ENCODE measurements around the gene GPC3. TPM values are rescaled to one million over a fixed set of nuclear protein-coding genes. Genes with fewer than 3 reads are reported as not detected.
"Not testable (repeated sequence)": the region's sequence is repeated elsewhere in the genome, so short reads cannot be mapped to it uniquely, and the experiment has no call there.

Gene GPC3
- total RNA-seq, 4 donors from 2014 or later, result 1.2 to 13.3 (median 8.0) TPM

DNA sequence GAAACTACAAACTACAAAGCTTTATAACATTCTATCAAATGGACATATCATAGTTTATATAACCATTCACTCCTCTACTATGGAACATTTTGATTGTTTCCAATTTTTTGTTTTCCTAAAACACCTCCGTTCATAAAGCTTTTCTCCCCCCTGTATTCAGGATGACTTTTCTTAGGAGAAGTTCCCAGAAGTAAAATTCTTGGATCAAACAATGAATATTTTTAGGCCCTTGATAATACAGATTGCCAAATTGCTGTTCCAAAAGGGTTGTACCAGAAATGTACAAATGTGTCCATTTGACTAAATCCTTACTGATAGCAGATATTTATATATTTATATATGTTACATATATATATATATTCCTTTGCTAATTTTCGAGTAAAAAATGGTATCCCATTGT lies 77.8 kb downstream of the GPC3 start:
- intact Hi-C loops (cut with DNase I), result no loop called here
- DNase-seq (ENCODE audit: extremely low spot score), result no peak
- no peak for TF ChIP-seq POLR2A (IDR thresholded peaks at IDR 0.05; ENCODE audit: low read depth)
- Histone ChIP-seq H3K4me1 (no peaks in the 10 kb centered on the region), H3K27me3 (peaks cover 0 to 11% (median 0%) of the 10 kb centered on the region in 4 donors), H3K4me3 (no peak overlapping the region), H3K27ac (replicated peaks in 1 of 4) (no peak overlapping the region), H3K36me3 (no peaks in the 10 kb centered on the region), H3K9me3 (no peaks in the 10 kb centered on the region)
- 54% methylated on average over 2 of the region's 2 CpGs for WGBS

DNA sequence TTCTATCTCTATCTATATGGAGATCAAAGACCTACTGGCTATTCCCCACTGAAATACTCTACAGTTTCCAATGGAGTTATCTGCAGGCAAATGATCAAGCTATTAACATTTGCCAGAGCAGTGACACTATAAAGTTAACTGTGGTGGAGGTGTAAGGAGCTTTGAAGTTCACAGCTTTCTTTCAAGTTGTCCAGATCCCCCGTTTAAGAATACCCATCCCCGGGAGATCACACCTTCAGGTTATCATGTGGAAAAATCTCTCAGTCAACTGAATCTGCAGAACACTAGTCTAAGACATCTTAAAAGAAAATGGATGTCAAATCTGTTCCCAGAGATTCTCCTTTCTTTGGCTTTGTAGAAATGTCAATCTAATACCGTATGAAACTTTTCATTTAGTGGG lies 80.1 kb downstream of the GPC3 start:
- WGBS, result 83% methylated on average over 3 of the region's 3 CpGs
- DNase-seq (ENCODE audit: extremely low spot score), result no peak
- H3K27me3 ChIP-seq, result peaks cover 0 to 11% (median 0%) of the 10 kb centered on the region in 4 donors
- H3K36me3 ChIP-seq, result no peaks in the 10 kb centered on the region
- H3K4me3 ChIP-seq, result no peak overlapping the region
- TF ChIP-seq, protein P1, sequence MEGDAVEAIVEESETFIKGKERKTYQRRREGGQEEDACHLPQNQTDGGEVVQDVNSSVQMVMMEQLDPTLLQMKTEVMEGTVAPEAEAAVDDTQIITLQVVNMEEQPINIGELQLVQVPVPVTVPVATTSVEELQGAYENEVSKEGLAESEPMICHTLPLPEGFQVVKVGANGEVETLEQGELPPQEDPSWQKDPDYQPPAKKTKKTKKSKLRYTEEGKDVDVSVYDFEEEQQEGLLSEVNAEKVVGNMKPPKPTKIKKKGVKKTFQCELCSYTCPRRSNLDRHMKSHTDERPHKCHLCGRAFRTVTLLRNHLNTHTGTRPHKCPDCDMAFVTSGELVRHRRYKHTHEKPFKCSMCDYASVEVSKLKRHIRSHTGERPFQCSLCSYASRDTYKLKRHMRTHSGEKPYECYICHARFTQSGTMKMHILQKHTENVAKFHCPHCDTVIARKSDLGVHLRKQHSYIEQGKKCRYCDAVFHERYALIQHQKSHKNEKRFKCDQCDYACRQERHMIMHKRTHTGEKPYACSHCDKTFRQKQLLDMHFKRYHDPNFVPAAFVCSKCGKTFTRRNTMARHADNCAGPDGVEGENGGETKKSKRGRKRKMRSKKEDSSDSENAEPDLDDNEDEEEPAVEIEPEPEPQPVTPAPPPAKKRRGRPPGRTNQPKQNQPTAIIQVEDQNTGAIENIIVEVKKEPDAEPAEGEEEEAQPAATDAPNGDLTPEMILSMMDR (IDR thresholded peaks at IDR 0.05), result no peak
- no peak for TF ChIP-seq POLR2A (IDR thresholded peaks at IDR 0.05; ENCODE audit: low read depth)
- no peak for TF ChIP-seq EP300 (IDR thresholded peaks at IDR 0.05)
- no peak for TF ChIP-seq POLR2AphosphoS5 (IDR thresholded peaks at IDR 0.05)
- intact Hi-C loops (cut with DNase I), result no loop called here
- no peaks in the 10 kb centered on the region for H3K4me1 ChIP-seq
- H3K9me3 ChIP-seq, result no peaks in the 10 kb centered on the region
- no peak overlapping the region for H3K27ac ChIP-seq (replicated peaks in 1 of 4)

DNA sequence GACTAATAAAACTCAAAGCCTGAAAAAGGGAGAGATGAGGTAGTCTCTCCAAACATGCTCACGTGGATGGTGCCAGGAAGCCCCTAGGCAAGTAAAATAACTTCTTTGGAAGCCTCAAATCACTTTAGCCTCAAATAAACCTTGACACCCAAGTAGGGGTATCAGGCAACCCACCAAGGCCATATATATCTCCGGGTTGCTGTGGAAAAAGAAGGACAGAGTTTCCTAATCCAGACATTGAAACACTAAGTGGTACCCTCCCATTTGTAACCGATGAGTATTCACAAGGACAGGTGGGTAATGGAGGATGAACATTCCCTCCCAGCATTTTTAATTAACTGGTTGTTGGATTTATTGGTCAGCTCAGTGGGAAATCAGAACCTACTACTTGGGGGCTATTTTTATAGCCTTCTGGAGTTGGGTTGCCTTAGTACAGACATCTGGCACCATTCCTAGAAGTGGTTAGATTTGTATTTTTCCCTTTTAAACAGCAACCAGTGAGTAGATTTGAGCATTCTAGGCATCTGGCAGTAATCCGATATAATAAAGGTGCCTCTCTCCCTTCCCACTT lies 87.7 kb downstream of the GPC3 start:
- Histone ChIP-seq H3K9me3 (no peaks in the 10 kb centered on the region), H3K36me3 (no peaks in the 10 kb centered on the region), H3K4me1 (no peaks in the 10 kb centered on the region), H3K27ac (replicated peaks in 1 of 4) (no peak overlapping the region), H3K4me3 (no peak overlapping the region), H3K27me3 (peaks cover 0 to 4% (median 0%) of the 10 kb centered on the region in 4 donors)
- DNase-seq (ENCODE audit: extremely low spot score), result no peak
- intact Hi-C loops (cut with DNase I), result no loop called here
- WGBS, result 58% methylated on average over 4 of the region's 4 CpGs
- TF ChIP-seq POLR2A (IDR thresholded peaks at IDR 0.05; ENCODE audit: low read depth), result no peak
- TF ChIP-seq POLR2AphosphoS5 (IDR thresholded peaks at IDR 0.05), result no peak
- no peak for TF ChIP-seq EP300 (IDR thresholded peaks at IDR 0.05)
- TF ChIP-seq, protein P1 (IDR thresholded peaks at IDR 0.05), result no peak

DNA sequence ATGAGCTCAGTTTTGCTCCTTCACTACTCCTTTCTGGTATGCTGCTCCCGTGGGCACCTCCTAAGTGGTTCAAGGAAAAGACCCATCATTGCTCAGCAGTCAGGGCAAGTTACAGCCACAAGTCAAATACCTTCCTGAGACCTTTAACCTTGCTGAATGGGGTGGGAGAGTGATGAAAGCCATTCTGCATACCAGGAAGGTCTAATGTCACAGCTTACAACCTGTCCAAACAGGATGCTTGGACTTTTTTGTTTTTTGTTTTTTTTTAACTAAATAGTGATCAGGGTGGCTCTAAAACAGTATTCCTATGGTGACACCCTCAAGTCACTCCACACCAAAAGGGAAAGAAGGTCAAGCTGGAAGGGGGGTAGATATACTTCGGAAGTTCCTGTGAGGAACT lies 93.1 kb downstream of the GPC3 start:
- Histone ChIP-seq H3K36me3 (no peaks in the 10 kb centered on the region), H3K27me3 (no peaks in the 10 kb centered on the region)

DNA sequence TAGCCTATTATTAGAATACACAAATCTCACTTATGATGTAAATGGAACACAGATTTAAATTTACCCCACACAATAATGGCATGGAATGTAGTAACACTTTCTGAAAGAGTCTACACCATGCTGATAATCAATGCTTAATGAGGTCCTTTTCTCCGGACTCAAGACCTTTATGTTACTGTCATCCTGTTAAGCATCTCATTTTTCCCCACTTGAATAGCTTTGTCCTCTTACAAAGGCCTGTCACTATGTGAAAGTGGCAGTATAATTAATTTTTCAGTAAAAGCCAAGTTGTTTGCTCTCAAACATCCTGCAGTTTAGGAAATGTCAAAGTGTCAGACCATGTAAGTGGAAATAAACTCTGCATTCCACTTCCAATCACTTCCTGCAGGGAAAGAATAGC lies 96.4 kb downstream of the GPC3 start:
- no peak overlapping the region for H3K27ac ChIP-seq (replicated peaks in 1 of 4)
- no peak for DNase-seq (ENCODE audit: extremely low spot score)
- H3K4me3 ChIP-seq, result no peak overlapping the region
- no peaks in the 10 kb centered on the region for H3K9me3 ChIP-seq
- H3K27me3 ChIP-seq, result no peaks in the 10 kb centered on the region
- no peaks in the 10 kb centered on the region for H3K4me1 ChIP-seq
- intact Hi-C loops (cut with DNase I), result no loop called here
- H3K36me3 ChIP-seq, result no peaks in the 10 kb centered on the region
- TF ChIP-seq POLR2A (IDR thresholded peaks at IDR 0.05; ENCODE audit: low read depth) (no peak), EP300 (IDR thresholded peaks at IDR 0.05) (no peak), POLR2AphosphoS5 (IDR thresholded peaks at IDR 0.05) (no peak)
- TF ChIP-seq, protein P1 (IDR thresholded peaks at IDR 0.05), result no peak
- 81% methylated on average over 1 of the region's 1 CpG for WGBS

More for the DNA sequence above, 93.1 kb downstream of the GPC3 start:
- Histone ChIP-seq H3K9me3 (no peaks in the 10 kb centered on the region), H3K4me1 (no peaks in the 10 kb centered on the region), H3K27ac (replicated peaks in 1 of 4) (no peak overlapping the region), H3K4me3 (no peak overlapping the region)
- intact Hi-C loops (cut with DNase I), result no loop called here
- TF ChIP-seq POLR2AphosphoS5 (IDR thresholded peaks at IDR 0.05) (no peak), EP300 (IDR thresholded peaks at IDR 0.05) (no peak)
- TF ChIP-seq, protein P1 (IDR thresholded peaks at IDR 0.05), result no peak
- DNase-seq (ENCODE audit: extremely low spot score), result no peak
- WGBS, result 64% methylated on average over 2 of the region's 2 CpGs

DNA sequence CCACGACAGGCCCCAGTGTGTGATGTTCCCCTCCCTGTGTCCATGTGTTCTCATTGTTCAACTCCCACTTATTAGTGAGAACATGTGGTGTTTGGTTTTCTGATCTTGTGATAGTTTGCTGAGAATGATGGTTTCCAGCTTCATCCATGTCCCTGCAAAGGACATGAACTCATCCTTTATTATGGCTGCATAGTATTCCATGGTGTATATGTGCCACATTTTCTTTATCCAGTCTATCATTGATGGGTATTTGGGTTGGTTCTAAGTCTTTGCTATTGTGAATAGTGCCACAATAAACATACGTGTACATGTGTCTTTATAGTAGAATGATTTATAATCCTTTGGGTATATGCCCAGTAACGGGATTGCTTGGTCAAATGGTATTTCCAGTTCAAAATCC lies 97.3 kb downstream of the GPC3 start:
- H3K4me1 ChIP-seq; intact Hi-C loops (cut with DNase I); DNase-seq (ENCODE audit: extremely low spot score); H3K27ac ChIP-seq (replicated peaks in 1 of 4); H3K4me3 ChIP-seq; H3K27me3 ChIP-seq; H3K36me3 ChIP-seq; H3K9me3 ChIP-seq: not testable (repeated sequence)
- 76% methylated on average over 3 of the region's 3 CpGs for WGBS

Data from esophagus muscularis mucosa (tissue), 4 donors.